8988T (cell line): ENCODE results near the gene PHF23.
A peak's percentile ranks its signal among the peaks of the same experiment; 100 is the strongest.

ENCODE experiments used
- DNase-seq: peaks from one replicate; pipeline ENCODE4 v3.0.0; 2011

Gene PHF23

GRCh38 chr17:7239091-7240027, at the start of gene PHF23:
Gene PHF23 (minus strand): TSS chr17:7239457. CDS start chr17:7239279, 178 bp downstream.
- peak; percentile 96 for DNase-seq

- no peak for DNase-seq
These were observed 46.4 kb upstream of the PHF23 start for GRCh38 chr17:7285679-7286078.

GRCh38 chr17:7284911-7285310, 45.7 kb upstream of the PHF23 start:
- DNase-seq: peak; percentile 12

GRCh38 chr17:7283471-7284216, 44.4 kb upstream of the PHF23 start:
- no peak for DNase-seq

GRCh38 chr17:7282752-7283321, 43.6 kb upstream of the PHF23 start:
- DNase-seq: peak; percentile 8

- DNase-seq: peak; percentile 6
These were observed 42.9 kb upstream of the PHF23 start for GRCh38 chr17:7281953-7282751.

- DNase-seq: peak; percentile 91
These were observed 42.1 kb upstream of the PHF23 start, which contains the start of gene SLC2A4 for GRCh38 chr17:7281074-7281952. Gene SLC2A4 (plus strand): TSS chr17:7281718. CDS start chr17:7281935, 217 bp downstream.

GRCh38 chr17:7280519-7281073, 41.3 kb upstream of the PHF23 start:
- DNase-seq: no peak

GRCh38 chr17:7279448-7279847, 40.2 kb upstream of the PHF23 start:
- DNase-seq: no peak

GRCh38 chr17:7266784-7267183, 27.5 kb upstream of the PHF23 start:
- no peak for DNase-seq

GRCh38 chr17:7263801-7264078, 24.5 kb upstream of the PHF23 start:
- no peak for DNase-seq

GRCh38 chr17:7262935-7263800, 23.9 kb upstream of the PHF23 start:
- DNase-seq: no peak

- DNase-seq: no peak
These were observed 23.1 kb upstream of the PHF23 start, which contains the start of gene CLDN7 for GRCh38 chr17:7262192-7262934. Gene CLDN7 (minus strand): TSS chr17:7262478. CDS start chr17:7262043, 435 bp downstream.

GRCh38 chr17:7261379-7262191, 22.3 kb upstream of the PHF23 start:
- DNase-seq: no peak

GRCh38 chr17:7260651-7261378, 21.6 kb upstream of the PHF23 start:
- DNase-seq: no peak

GRCh38 chr17:7260151-7260550, 20.9 kb upstream of the PHF23 start:
- no peak for DNase-seq

GRCh38 chr17:7259555-7259889, 20.3 kb upstream of the PHF23 start:
- DNase-seq: no peak
